ENCODE data around the gene LRRFIP1.
"Not testable (repeated sequence)": the region's sequence is repeated elsewhere in the genome, so short reads cannot be mapped to it uniquely, and the experiment has no call there.

The LRRFIP1 gene

DNA sequence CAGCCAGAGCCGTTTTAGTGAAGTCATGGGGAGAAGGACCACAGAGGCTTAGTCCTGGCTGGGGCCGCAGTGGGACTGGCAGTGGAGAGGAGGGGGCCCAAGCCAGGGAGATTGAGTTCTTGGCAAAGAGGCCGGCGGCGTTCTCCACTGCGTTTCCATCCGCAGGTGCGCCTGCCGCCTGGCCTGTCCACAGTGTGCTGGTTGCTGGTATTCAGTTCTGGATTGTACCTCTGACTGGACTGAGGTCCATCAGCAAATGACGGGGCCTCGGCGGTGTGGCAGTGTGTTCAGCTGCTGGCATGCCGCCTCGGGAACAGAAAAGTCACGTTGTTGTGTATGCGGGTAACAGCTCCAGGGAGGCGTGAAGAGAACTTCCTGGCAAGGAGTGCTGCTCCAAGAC, 36.8 kb downstream of the LRRFIP1 start:
- no peak for DNase-seq (ENCODE audit: low spot score)

DNA sequence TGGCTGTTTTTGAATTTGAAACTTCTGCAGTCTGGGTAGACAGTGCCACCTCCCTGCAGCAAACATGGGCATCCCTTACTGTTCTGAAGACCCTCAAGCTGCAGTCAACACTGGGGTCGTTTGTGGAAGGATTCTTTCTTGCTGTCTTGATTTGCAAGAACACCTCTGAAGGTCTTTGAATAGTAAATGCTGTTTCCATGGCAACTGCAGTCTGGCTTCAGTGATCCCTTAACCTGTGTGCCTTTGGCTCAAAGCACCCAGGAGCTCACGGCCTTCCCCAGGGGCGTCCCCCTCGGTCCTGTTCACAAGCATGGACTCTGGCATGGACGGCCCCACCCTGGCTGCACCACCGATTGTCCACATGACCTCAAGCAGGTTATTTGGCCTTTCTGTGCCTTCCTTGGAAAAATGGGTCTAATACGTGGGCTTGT, 38.3 kb downstream of the LRRFIP1 start:
- no peak for DNase-seq (ENCODE audit: low spot score)

DNA sequence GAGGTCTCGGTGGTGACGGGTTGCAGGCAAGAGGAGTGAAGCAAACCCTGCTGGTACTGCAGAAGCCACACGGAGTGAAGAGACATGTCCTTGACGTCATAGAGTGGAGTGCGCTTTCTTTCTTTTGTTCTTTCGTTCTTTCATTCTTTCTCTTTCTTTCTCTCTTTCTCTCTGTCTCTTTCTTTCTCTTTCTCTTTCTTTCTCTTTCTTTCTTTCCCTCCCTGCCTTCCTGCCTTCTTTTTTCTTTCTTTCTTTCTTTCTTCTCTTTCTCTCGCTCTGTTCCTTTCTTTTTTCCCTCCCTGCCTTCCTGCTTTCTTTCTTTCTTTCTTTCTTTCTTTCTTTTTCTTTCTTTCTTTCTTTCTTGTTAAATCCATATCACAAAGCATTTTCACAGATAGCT, 39.2 kb downstream of the LRRFIP1 start:
- DNase-seq (ENCODE audit: low spot score) = no peak

DNA sequence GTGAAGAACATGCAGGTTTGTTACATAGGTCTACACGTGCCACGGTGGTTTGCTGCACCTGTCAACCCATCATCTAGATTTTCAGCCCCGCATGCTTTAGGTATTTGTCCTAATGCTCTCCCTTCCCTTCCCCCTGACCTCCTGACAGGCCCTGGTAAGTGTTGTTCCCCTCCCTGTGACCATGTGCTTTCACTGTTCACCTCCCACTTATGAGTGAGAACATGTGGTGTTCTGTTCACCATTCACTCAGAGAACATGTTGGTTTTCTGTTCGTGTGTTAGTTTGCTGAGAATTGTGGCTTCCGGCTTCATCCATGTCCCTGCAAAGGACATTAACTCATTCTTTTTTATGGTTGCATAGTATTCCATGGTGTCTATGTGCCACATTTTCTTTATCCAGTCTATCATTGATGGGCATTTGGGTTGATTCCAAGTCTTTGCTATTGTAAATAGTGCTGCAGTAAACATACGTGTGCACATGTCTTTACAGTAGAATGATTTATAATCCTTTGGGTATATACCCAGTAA, 39.7 kb downstream of the LRRFIP1 start:
- not testable (repeated sequence) for DNase-seq (ENCODE audit: low spot score)

DNA sequence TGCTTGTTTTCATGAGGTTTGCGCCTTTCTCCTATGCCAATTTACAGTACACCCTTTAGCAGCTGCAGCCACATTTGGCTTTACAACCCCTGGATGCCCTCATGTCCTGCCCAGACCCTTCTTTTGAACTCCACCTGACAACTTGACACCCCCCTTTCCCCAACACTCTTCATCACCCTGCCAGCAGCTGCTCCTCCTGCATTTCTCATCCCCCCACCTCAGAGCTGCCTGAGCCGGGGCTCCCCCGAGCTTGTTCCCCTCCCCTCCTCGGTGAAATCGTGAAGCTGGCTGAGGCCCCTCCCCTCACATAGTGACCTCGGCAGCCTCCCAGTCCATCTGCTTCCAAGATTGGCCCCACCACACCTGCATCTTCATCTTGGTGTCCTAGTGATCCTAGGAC, 40.5 kb downstream of the LRRFIP1 start:
- DNase-seq (ENCODE audit: low spot score) = no peak

DNA sequence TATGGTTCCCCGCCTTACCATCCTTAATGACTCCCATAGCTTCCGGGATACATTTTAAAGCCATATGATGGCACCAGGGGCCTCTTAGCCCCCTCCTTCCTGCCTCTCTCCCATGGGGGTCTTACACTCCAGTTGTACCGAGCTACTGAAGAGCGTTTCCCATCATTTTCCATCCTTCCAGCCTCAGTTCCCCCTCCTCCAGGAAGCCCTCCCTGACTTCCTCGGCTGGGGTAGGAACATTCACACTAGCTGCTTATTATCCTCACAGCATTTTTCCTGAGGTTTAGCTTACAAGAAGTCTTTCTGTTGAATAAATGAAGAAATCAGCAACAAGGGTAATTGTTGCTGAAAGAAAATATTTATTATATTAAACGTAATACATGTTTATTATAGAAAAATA, 41.1 kb downstream of the LRRFIP1 start:
- no peak for DNase-seq (ENCODE audit: low spot score)

DNA sequence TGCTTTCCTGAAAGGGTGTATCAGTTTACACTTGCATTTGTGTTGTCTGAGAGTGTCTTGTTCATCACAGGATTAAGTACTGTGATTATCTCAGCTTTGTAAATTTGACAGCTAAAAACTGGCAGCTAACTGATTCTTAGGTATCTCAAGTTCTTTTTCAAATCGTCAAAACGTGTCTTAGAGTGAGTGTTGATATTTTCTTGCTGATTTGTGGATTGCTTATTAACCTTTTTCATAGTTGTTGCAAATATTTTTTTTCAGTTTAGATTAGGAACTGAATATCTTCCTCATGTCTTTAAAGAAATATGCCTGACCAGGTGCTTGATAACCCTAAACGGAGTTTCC, 41.9 kb downstream of the LRRFIP1 start:
- no peak for DNase-seq (ENCODE audit: low spot score)

DNA sequence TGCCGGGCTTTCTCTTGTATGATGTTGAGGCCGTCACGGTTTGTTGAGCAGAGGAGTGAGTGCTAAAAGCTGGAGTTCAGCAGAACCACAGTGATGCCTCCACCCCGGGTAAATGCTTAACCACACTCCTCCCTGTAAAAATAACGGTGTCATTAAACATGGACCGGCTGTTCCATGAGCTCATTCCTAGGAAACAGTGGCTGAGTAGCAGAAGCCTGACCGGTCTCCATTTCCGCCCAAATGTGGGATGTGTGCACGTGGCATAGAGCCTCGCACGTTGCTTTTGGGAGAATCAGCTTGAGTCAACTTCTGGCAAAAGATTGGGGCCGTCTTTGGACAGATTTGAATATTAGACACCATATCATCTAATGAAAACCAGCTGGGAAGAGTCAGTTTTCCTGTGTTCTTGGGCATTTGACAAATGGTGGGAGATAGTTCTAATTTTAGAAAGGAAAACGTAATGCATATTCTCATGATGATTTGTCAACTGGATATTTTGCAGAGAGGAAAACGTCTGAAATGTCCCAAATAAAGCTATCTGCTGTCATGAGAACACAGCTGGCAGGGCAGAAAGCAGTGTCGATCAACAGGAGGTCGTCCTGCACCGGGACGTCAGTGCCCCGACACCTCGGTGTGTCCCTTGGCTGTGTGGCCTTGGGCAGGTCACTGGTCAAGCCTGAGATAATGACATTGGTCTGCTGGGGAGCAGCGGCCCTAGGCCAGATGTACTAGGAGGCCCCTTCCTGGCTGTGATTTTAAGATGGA, 42.4 kb downstream of the LRRFIP1 start:
- no peak for DNase-seq (ENCODE audit: low spot score)

DNA sequence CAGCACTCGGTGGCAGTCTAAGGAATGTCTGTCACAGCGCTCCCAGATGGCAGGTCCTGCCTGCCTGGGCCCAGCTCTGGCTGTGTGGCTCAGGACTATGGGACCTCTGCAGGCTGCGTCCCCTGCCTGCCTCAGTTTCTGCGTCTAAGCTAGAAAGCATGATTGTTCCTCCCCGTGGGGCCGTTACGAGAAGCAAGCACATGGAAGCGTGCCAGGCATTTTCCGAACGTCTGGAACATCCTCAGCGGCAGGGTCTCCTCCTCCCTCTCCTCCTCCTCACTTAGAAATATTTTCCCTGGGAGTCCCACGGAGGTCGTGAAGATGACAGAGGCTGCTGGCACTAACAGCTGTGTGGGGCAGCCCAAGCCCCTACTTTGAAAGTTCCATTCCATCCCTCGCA, 43.3 kb downstream of the LRRFIP1 start:
- no peak for DNase-seq (ENCODE audit: low spot score)

DNA sequence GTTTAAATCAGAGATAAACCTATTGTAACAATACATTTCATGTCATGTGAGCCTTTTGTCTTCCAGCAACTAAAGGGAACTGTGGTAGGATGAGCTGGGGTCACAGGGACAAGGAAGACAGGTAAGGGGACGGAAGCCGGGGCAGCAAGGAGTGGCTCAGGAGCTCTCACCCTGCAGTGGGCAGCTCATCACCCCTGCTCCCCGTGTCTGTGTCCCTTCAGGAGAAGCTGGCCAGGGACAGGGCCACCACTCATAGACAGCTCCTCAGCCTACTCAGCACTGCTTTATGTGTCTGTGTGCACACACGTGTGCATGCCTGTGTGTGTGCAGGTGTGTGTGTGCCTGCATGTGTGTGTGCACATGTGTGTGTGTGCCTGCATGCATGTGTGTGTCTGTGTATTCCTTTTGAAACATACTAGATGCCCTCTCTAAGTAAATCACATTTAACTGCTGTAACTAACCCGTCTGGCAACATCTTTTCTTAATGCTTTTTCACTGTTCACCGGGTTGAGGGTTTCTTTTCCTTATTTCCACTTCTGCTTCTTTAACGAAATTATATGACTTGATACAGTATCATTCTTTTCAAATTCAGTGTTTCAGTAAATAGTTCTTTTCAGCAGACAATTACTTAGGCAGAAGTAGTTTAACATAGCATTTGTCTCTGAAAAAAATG, 44.2 kb downstream of the LRRFIP1 start:
- no peak for DNase-seq (ENCODE audit: low spot score)

DNA sequence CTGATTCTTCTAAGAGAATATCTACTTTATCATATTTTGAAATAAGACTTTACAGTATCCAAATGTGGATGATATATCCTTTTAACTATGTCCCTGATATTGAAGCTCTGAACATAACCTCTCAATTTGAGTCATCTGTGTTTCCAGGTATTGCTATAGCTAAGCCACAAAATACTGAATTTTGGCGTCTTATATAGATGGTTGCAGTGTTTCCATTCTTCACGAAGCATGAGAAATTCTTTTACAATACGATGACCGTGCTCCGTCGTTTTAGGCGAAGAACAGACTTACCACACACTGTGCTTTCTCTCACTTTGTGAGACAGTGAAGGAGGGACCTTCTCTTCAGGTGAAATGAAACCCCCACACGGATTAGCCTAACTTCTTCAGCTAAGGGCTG, 45.3 kb downstream of the LRRFIP1 start:
- no peak for DNase-seq (ENCODE audit: low spot score)

DNA sequence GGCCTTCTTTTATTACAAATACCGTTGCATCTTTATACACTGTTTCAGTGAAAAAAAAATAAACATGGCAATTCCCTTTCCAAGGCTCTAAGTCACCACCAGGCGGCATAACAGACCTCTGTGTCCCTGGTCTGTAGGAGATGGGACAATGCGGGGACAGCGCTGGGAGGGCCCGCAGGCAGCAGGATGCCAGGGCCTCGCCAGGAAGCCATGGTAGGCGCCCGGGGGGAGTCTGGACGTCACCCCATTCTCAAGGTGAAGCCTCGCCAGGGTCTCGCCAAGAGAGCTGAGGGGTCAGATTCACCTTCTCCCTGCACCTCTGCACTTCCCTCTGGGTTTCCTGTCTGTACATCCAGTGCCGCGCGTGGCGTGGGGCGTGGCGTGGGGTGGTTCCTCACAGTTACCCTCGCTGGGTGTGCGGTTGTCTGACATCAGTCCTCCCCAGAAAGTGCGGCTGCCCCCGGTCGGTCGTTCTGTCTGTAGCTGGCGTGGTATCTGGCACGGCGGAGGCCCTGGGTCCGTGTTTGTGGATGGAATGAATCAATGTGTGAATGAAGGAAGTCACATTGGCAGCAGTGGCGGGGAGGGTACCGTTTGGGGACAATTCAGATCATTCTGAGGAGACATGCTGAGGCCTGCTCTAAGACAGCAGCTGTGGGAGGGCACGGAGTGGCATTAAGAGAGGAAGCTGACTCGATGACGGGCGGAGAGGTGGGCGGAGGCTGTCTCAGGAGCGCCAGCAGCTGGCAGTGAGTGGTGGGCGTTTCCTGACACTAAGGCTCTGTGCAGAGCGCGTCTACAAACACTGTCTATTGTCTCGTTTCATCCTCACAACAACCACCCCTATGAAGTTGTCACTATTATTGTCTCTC, 46.0 kb downstream of the LRRFIP1 start:
- DNase-seq (ENCODE audit: low spot score) = peak; percentile 60

DNA sequence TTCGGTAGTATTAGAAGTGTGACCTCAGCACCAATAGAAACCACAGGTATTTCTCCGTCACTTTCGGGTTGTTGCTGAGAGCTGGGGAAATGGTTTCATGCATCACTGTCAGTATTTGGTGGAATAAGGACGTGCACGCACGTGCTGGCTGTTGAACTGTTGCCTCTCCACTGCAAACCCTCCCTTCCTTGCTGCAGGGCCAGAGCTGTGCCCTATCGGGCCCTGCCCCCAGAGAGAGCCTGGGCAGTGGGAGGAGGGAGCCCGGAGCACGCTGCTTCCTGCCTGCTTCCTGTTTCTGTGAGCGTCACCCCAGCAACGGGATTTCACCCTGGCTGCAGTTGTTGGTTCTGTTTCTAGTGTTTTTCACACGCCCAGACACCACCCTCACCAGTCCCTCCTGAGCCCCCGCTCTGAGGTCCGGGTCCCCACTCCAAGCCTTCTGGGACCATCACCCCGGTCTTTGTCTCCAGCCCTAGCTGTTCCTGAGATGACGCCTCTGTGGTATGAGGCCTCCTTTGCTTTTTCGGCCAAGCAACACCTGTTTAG, 47.4 kb downstream of the LRRFIP1 start:
- peak; percentile 74 for DNase-seq (ENCODE audit: low spot score)

DNA sequence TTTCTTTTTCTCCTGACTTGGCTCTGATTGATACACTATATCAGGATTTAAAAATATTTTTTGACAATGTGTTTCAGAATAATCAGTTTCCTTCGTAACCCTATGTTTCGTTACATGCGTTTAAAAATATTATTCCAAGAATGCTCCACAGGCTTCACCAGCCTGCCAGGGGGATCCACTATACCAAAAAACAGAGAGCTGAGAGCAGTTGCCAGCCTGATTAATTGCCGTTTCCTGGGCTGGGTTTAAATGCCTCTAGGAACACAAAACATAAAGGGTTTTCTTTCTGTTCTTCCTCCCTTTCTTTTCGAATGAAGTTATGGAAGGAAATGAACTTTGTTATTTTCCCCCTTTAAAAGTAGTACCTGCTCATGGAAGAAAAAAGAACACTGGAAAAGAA, 47.9 kb downstream of the LRRFIP1 start:
- DNase-seq (ENCODE audit: low spot score) = no peak

DNA sequence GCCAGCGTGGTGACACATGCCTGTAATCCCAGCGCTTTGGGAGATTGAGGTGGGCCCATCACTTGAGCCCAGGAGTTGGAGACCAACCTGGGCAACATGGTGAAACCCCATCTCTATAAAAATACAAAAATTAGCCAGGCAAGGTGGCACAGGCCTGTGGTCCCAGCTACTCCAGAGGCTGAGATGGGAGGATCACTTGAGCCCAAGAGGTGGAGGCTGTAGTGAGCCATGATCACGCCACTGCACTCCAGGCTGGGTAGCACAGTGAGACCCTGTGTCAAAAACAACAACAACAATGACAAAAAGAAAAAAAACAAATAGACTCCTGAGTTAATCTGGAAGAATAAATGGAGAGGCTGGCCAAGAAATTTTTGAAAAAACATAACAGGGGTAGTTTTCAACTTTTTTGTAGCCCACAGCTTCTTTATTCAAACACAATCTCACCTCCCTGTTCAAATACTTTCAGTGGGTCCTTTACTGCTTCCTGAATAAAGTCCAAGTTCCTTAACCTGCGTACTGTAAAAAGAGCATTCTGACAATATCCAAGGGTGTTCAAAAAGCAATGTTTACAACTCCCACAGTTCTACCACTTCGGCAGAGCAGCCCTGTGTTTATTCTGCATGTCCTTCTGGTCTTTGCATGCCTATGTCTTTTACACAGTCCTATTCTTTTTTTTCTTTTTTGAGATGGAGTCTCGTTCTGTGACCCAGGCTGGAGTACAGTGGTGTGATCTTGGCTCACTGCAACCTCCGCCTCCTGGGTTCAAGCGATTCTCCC, 53.5 kb downstream of the LRRFIP1 start:
- DNase-seq (ENCODE audit: low spot score) = no peak

DNA sequence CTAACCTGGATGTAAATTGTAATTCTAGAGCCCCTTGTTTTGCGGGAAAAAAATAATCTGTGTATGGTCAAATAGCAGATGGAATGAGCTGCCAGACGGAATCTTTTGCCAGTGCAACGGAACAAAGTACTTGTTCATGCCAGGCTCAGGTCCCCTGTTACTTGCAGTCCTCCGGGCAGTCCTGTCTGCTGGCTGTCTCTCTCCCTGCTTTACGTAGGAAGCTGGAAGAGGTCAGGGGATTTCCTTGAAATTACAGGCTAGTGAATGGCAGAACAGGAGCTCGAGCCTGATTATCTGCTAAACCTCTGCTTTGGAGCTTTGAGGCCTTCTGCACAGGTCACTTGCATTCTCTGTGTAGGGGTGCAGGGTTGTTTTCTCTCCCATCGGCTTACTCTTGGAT, 54.8 kb downstream of the LRRFIP1 start:
- DNase-seq (ENCODE audit: low spot score) = no peak

DNA sequence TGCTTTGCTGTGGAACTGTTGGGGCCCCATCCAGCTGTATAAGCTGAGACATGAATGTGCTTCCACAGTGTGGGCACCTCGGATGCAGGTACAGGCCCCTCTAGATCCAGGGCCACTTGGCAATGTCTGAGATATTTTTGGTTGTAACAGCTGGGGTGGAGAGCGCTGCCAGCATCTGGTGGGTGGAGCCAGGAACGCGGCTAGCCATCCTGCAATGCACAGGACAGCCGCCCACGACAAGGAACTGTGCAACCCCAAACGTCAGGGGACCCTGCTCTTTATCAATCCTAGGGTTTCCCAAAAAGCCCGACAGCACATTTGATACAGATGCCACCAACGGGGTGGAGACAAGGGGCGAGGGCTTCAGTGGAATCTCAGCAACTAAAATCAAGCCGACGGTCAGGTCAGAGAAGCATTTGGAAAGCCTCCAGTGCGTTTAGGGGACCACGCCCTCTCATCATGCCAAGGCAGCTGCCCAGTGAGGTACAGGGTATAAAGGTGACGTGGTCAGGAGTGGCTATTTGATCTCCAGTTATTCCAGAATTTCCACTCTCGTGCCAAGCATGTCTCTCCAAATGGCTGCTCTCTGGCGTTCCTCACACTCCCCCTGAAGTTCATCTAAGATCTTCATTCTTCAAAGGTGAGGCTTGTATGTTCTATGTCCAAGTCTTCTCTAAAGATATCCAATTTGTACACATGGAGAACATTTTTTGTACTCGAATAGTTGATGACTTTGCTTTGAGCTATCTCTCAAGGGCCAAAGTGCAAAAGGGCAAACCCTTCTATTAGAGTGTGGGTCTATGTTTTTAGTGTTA, 55.7 kb downstream of the LRRFIP1 start:
- DNase-seq (ENCODE audit: low spot score) = no peak

DNA sequence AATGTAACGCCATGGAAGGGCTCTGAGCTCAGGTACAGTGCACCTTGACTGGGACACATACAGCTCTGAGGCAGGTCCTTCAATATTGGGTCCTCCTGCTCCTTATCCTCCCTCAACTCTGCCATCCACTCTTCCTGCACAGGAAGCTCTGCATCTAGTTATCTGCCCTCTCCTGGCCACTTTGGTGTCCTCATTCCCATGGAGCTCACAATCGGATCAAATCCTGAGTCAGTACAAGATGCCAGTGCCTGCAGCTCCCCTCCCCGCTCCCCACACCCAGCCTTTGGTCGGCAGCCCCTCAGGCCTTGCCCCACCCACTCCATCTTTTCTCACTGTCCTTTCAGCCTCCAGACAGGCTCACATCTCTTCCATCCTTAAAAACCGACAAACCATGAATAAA, 58.0 kb downstream of the LRRFIP1 start:
- DNase-seq (ENCODE audit: low spot score) = no peak

DNA sequence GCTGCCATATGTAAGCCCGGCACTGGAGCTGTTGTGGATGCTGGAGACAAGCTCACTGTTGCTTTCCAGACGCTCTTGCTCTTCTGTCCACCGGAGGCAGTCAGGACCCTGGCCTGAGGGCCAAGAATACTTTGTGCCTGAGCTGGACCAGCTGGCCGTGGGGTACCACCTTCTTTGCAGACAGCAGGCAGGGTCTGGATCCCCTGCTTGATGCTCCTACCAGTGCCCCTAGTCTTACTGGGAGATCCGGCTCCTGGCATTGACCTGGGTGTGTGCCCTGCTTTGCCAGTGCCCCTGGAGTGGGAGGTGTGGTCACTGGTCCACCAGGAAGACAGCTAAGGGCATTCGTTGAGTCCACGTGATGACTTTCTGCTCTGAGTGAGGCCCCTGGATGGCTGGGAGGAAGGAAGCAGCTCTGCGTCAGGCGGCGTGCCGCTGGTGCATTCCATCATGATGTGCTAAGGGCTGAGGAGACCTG, 59.3 kb downstream of the LRRFIP1 start:
- DNase-seq (ENCODE audit: low spot score) = no peak

DNA sequence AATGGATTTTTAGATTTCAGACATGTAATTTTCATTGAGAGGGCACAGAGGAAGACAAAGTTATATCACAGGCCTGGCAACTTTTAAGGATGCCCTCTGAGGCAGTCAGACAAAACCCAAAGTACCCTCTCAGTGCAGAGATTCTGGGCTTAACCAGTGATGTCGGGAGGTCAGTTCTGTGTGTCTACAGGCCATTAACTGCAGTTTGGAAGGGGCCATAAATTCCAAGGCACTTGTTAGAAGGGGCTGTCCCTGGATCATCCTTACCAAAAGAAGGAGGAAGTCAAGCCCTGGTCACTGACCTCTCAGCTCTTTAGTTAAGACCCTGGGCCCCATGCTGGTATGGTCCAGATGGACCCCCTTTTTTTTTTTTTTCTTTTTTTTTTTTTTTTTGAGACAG, 60.7 kb downstream of the LRRFIP1 start:
- DNase-seq (ENCODE audit: low spot score) = no peak

DNA sequence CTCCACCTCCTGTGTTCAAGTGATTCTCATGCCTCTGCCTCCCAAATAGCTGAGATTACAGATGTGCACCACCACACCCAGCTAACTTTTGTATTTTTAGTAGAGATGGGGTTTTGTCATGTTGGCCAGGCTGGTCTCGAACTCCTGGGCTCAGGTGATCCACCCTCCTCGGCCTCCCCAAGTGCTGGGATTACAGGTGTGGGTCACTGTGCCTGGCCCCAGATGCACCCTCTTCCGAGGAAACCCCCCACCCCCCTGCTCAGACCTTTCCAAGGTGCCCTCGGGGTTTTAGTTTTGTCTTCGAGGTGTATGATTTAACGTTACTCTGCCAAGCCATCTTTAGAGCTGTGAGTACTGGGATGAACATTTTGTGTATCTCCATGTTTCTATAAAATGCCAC, 61.2 kb downstream of the LRRFIP1 start:
- not testable (repeated sequence) for DNase-seq (ENCODE audit: low spot score)

All from COLO829 (cell line).